HepG2 (cell line): ENCODE measurements around the gene CTPS2. TPM values are rescaled to one million over a fixed set of nuclear protein-coding genes. Genes with fewer than 3 reads are reported as not detected.

Experiments used
- ATAC-seq: fragments of 200-7000 bp; cut with Tn5 transposase; 3 replicates; pipeline ENCODE4 v1.9.1; 2020; ENCODE audit warnings: mild to moderate bottlenecking, moderate library complexity
- BruUV-seq: library from RNA; stranded (reverse); fragments of 400-500 nt; replicated peaks from 2 replicates; lab custom pipeline; 2021; lab: Mats Ljungman, UMichigan
- CTCF ChIA-PET: fragments of 300-600 bp; formaldehyde crosslinking; extraction: SDS; loops from one replicate; lab custom pipeline; 2021; ENCODE audit warnings: low total read pairs, inconsistent platforms, low intra/inter-chr PET ratio; lab: Yijun Ruan, JAX
- POLR2A ChIA-PET: fragments of 350-600 bp; sonication (Branson Sonifier 250); formaldehyde crosslinking; loops from one replicate; lab custom pipeline; 2020; ENCODE audit warnings: antibody characterized with exemption, inconsistent platforms; lab: Yijun Ruan, JAX
- DNase-seq: peaks from one replicate; pipeline ENCODE4 v3.0.0-alpha.2; 2015; ENCODE audit warnings: low spot score
- FAIRE-seq: peaks from 3 replicates; lab custom pipeline; 2011; peaks lifted over from hg19 to GRCh38; lab: Jason Lieb, UNC
- H2AFZ ChIP-seq: one replicate; pipeline ENCODE4 v1.6.1; 2011; ENCODE audit warnings: low read length, inconsistent platforms
- H3K27ac ChIP-seq: fragments of 300-600 bp; 3 replicates; pipeline ENCODE4 v1.8.0; 2011; ENCODE audit warnings: mixed run types, mild to moderate bottlenecking, mixed read lengths, low read length, inconsistent platforms; ENCODE audit not compliant: insufficient read depth; ENCODE audit errors: extremely low read length
- H3K27me3 ChIP-seq, 2 experiments: fragments of 200-600 bp in 1 of 2; 2 replicates in 1 of 2; 3 replicates in 1 of 2; pipeline versions ENCODE4 v1.6.0 to v1.8.0; 2011; ENCODE audit warnings: low read length in 2 of 2, mild to moderate bottlenecking in 2 of 2, moderate library complexity in 2 of 2, inconsistent platforms in 1 of 2; ENCODE audit not compliant: insufficient read depth in 2 of 2, control insufficient read depth in 1 of 2
- H3K36me3 ChIP-seq, 2 experiments: fragments of 200-600 bp in 1 of 2; replicated peaks in 1 of 2; 2 replicates in 1 of 2; 3 replicates in 1 of 2; pipeline versions ENCODE4 v1.5.1 to v1.8.0; 2011; ENCODE audit warnings: low read length in 2 of 2, inconsistent platforms in 1 of 2; ENCODE audit not compliant: insufficient read depth in 2 of 2, control insufficient read depth in 1 of 2
- H3K4me1 ChIP-seq: 2 replicates; pipeline ENCODE4 v1.5.1; 2012; ENCODE audit warnings: low read length, inconsistent platforms; ENCODE audit not compliant: insufficient read depth
- H3K4me2 ChIP-seq: 2 replicates; pipeline ENCODE4 v1.6.0; 2011; ENCODE audit warnings: low read depth, low read length, inconsistent platforms
- H3K4me3 ChIP-seq, 3 experiments: fragments of 200-600 bp in 1 of 3; sonication (generic), shearing (Covaris generic) in 1 of 3; replicated peaks in 1 of 3; 2 replicates each; pipeline ENCODE4 v1.5.1; 2011 to 2016; ENCODE audit warnings: low read length in 3 of 3, inconsistent platforms in 2 of 3, low read depth in 2 of 3, mild to moderate bottlenecking in 2 of 3, control low read depth in 1 of 3, mixed read lengths in 1 of 3; ENCODE audit not compliant: insufficient read depth in 1 of 3
- H3K79me2 ChIP-seq: one replicate; pipeline ENCODE4 v1.6.1; 2011; ENCODE audit warnings: low read length, inconsistent platforms; ENCODE audit not compliant: insufficient read depth
- H3K9ac ChIP-seq: 2 replicates; pipeline ENCODE4 v1.6.0; 2011; ENCODE audit warnings: mild to moderate bottlenecking, low read depth, low read length, inconsistent platforms; ENCODE audit not compliant: insufficient read depth
- H3K9me3 ChIP-seq: 2 replicates; pipeline ENCODE4 v1.5.1; 2012; ENCODE audit warnings: mild to moderate bottlenecking, low read length
- H4K20me1 ChIP-seq: 2 replicates; pipeline ENCODE4 v1.6.0; 2011; ENCODE audit warnings: inconsistent platforms, mild to moderate bottlenecking, low read length, moderate library complexity; ENCODE audit not compliant: insufficient read depth
- ATRX ChIP-seq: sonication (generic); formaldehyde crosslinking; IDR thresholded peaks from 2 replicates; pipeline ENCODE4 v1.4.0; 2020; ENCODE audit warnings: missing genetic modification reagents, borderline replicate concordance
- DNMT3B ChIP-seq: conservative IDR thresholded peaks from 2 replicates; pipeline ENCODE4 v1.6.1; 2016; ENCODE audit warnings: missing biosample characterization, control low read depth
- HES4 ChIP-seq: sonication (generic); formaldehyde crosslinking; IDR thresholded peaks from 2 replicates; pipeline ENCODE4 v1.9.0; 2021; ENCODE audit warnings: mild to moderate bottlenecking, missing genetic modification reagents, borderline replicate concordance
- MAFF ChIP-seq: IDR thresholded peaks from 2 replicates; pipeline ENCODE4 v1.6.1; 2011; ENCODE audit warnings: low read depth, low read length, improper control_type of control experiment
- MAFK ChIP-seq, 2 experiments: IDR thresholded peaks in 1 of 2; conservative IDR thresholded peaks in 1 of 2; 2 replicates each; pipeline ENCODE4 v1.6.1; 2011; ENCODE audit warnings: improper control_type of control experiment in 2 of 2, low read length in 2 of 2
- MBD4 ChIP-seq: IDR thresholded peaks from 2 replicates; pipeline ENCODE4 v1.6.1; 2012; ENCODE audit warnings: low read length, inconsistent platforms, borderline replicate concordance
- MLX ChIP-seq: IDR thresholded peaks from 2 replicates; pipeline ENCODE4 v1.6.1; 2016
- NCOR1 ChIP-seq: fragments of 200-600 bp; sonication (generic); IDR thresholded peaks from 2 replicates; pipeline ENCODE4 v1.7.0; 2017; ENCODE audit warnings: antibody characterized with exemption, low read length, borderline replicate concordance
- PLRG1 ChIP-seq: fragments of 450-650 bp; conservative IDR thresholded peaks from 2 replicates; pipeline ENCODE4 v1.6.1; 2016
- SATB2 ChIP-seq: sonication (generic); formaldehyde crosslinking; IDR thresholded peaks from 2 replicates; pipeline ENCODE4 v1.5.0; 2020; ENCODE audit warnings: missing genetic modification reagents
- SP1 ChIP-seq, 2 experiments: fragments of 450-650 bp in 1 of 2; sonication (generic) in 1 of 2; formaldehyde crosslinking in 1 of 2; IDR thresholded peaks; 2 replicates each; pipeline versions ENCODE4 v1.4.0 to v1.6.1; 2016 to 2020; ENCODE audit warnings: missing genetic modification reagents in 1 of 2
- ZBTB7A ChIP-seq: sonication (generic); formaldehyde crosslinking; IDR thresholded peaks from 2 replicates; pipeline ENCODE4 v1.8.0; 2022; ENCODE audit warnings: mild to moderate bottlenecking, missing genetic modification reagents
- ZNF281 ChIP-seq: sonication (generic); formaldehyde crosslinking; IDR thresholded peaks from 2 replicates; pipeline ENCODE4 v1.4.0; 2020; ENCODE audit warnings: missing genetic modification reagents, borderline replicate concordance
- ZNF367 ChIP-seq: sonication (generic); formaldehyde crosslinking; IDR thresholded peaks from 2 replicates; pipeline ENCODE4 v1.4.0; 2020; ENCODE audit warnings: missing genetic modification reagents, borderline replicate concordance
- ZNF501 ChIP-seq: sonication (generic); formaldehyde crosslinking; IDR thresholded peaks from 2 replicates; pipeline ENCODE4 v1.5.1; 2020; ENCODE audit warnings: mild to moderate bottlenecking, moderate library complexity, missing genetic modification reagents
- ZNF691 ChIP-seq: sonication (generic); formaldehyde crosslinking; IDR thresholded peaks from 2 replicates; pipeline ENCODE4 v1.4.0; 2020; ENCODE audit warnings: missing genetic modification reagents, low read depth, mild to moderate bottlenecking, borderline replicate concordance
- ZNF788 ChIP-seq: sonication (generic); formaldehyde crosslinking; IDR thresholded peaks from 2 replicates; pipeline ENCODE4 v1.5.0; 2020; ENCODE audit warnings: mild to moderate bottlenecking, missing genetic modification reagents, borderline replicate concordance
- WGBS: methylation state at CpG from one replicate; pipeline ENCODE4 v1.1.6; 2017; ENCODE audit warnings: low lambda C conversion rate; 5-methylcytosine and 5-hydroxymethylcytosine counted together
- in situ Hi-C: cut with HindIII; loops from 2 replicates; pipeline ENCODE4 v1.10.0; 2017; ENCODE audit warnings: low pct_unique_long_range_greater_than_20kb; ENCODE audit not compliant: extremely low pct_ligation_motif_present
- intact Hi-C: fragments of 100-400 bp; cut with micrococcal nuclease; formaldehyde crosslinking; loops from one replicate; pipeline ENCODE4 v1.10.0; 2022; ENCODE audit not compliant: unreplicated experiment
- polyA plus RNA-seq, 8 experiments: library from polyadenylated mRNA; depleted of rRNA in 3 of 8; stranded (reverse) in 7 of 8; unstranded in 1 of 8; fragments of >200 nt; fragmentation: Illumina TruSeq in 4 of 8; extraction: Trizol in 4 of 8; gene quantifications; 2 replicates each; pipeline versions ENCODE4 v1.2.1 to v1.2.3, GENCODE V29; 2011 to 2016; ENCODE audit warnings: low read depth in 4 of 8, missing spikeins in 1 of 8, mixed read lengths in 1 of 8; ENCODE audit not compliant: insufficient read depth in 1 of 8
- total RNA-seq, 5 experiments: library from RNA; depleted of rRNA; stranded (reverse); fragments of >200 nt; fragmentation: Illumina TruSeq; extraction: Trizol; gene quantifications; 2 replicates each; pipeline ENCODE4 v1.2.3, GENCODE V29; 2016; ENCODE audit warnings: low read depth in 1 of 5

Gene CTPS2
- total and polyA plus RNA-seq, 2 of the 13 experiments (the other 11 are each of a cell fraction or from before 2014, with no cell fraction given) = 10.3 to 26.1 TPM

GRCh38 chrX:16651391-16652024 is 61.0 kb downstream of the CTPS2 start:
- in situ Hi-C loops = loop anchor here (25.0 kb wide), 1 partner anchor 189 kb away; no protein-coding TSS in a partner anchor
- FAIRE-seq (no peak), ATAC-seq (no peak), DNase-seq (no peak)
- Histone ChIP-seq H3K4me1 (peaks cover 10% of the 10 kb centered on the region), H3K27ac (no peak overlapping the region), H3K4me3 (no peak overlapping the region), H3K79me2 (no peaks in the 10 kb centered on the region), H3K4me2 (no peak overlapping the region), H3K9me3 (no peaks in the 10 kb centered on the region), H3K9ac (no peak overlapping the region), H2AFZ (no peak overlapping the region), H4K20me1 (no peaks in the 10 kb centered on the region), H3K27me3 (no peaks in the 10 kb centered on the region), H3K36me3 (peaks cover 0 to 3% of the 10 kb centered on the region in 2 experiments; a peak in 1 of 5 replicates)
- no TSS peak for BruUV-seq
- POLR2A ChIA-PET = no interaction called here
- intact Hi-C loops = no loop called here
- CTCF ChIA-PET = no interaction called here
- TF ChIP-seq ZNF788 (CRISPR knock-in tag) (no peak), DNMT3B (no peak), ZBTB7A (CRISPR knock-in tag) (no peak), ZNF281 (no peak), HES4 (CRISPR knock-in tag) (no peak), NCOR1 (no peak), ATRX (CRISPR knock-in tag) (no peak), ZNF501 (CRISPR knock-in tag) (no peak), SATB2 (CRISPR knock-in tag) (no peak), MAFK (conservative IDR thresholded peaks at IDR 0.05 in 1 of 2, IDR thresholded peaks at IDR 0.05 in 1 of 2; ENCODE audit: low read length in 2 of 2) (peak in 1 of 2 experiments; percentile 61; a peak in 2 of 4 replicates), MAFF (peak; percentile 39; the same call in 1 of the 2 replicates), ZNF691 (CRISPR knock-in tag) (no peak), MBD4 (no peak), MLX (CRISPR knock-in tag) (no peak), SP1 (IDR thresholded peaks at IDR 0.05) (no peak), SP1 (CRISPR knock-in tag; IDR thresholded peaks at IDR 0.05) (no peak), PLRG1 (no peak), ZNF367 (CRISPR knock-in tag) (no peak)
- WGBS = 98% methylated on average over 4 of the region's 4 CpGs
